Measurements from ENCODE around the gene GCLM.

GCLM gene

DNA sequence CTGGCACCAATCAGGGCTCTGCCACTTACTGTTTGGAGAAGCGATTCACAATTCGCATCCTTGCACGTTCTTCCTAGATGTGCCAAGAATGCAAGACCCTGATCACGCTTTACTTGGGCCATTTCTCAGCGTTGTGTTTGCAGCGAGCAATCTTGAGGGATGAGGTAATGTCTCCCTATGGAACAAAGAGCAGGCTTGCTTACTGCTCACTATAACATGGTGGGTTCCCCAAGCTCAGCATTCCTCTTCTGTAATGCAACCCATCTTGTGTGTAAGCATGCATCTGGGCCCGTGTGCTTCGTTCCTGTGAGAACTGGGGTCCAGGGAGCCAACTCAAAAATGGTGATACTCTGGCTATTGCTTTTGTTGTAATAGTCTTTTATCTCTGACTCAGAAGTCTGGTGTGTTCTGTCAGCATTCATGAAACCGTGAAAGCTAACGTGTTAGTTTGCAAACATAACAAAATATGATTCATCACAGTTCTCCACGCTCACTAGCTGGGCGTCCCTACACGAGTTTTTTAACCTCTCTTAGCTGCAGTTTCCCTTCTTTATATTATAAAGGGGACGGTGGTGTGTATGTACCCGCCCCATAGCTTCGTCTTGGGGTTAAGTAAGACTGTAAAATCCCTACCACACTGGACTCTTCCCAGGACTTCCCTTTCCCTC lies 63.6 kb downstream of the GCLM start:
- DNase-seq: no peak

DNA sequence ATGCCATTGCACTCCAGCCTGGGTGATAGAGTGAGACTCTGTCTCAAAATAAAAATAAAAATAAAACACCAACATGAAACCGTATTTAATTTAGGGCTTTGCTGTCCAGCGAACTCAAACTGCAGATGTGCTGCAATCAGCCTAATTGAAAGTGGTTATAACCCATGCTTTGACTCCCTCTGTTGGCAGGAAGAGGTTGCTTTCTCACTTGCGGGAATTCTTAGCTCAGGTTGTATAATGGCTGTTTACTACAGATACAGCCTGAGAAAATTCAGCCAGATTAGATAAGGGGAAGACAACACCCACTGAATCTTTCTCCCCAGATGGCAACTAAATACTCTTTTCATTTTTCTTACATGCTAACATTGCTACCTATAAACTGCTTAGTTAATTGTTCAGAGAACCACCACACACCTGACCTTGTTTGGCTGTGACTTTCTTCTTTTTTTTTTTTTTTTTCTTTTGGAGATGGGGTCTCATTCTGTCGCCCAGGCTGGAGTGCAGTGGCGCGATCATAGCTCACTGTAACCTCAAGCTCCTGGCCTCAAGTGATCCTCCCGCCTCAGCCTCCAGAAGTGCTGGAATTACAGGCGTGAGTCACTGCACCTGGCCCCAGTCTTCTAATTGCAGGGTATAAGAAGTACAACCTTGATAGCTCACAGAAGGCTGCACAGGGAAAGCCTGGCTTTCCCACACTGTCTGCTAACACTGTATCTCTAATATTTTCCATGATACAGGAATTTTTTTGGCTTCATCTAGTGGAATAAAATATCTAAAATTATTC lies 64.8 kb downstream of the GCLM start:
- peak; percentile 39 for DNase-seq

DNA sequence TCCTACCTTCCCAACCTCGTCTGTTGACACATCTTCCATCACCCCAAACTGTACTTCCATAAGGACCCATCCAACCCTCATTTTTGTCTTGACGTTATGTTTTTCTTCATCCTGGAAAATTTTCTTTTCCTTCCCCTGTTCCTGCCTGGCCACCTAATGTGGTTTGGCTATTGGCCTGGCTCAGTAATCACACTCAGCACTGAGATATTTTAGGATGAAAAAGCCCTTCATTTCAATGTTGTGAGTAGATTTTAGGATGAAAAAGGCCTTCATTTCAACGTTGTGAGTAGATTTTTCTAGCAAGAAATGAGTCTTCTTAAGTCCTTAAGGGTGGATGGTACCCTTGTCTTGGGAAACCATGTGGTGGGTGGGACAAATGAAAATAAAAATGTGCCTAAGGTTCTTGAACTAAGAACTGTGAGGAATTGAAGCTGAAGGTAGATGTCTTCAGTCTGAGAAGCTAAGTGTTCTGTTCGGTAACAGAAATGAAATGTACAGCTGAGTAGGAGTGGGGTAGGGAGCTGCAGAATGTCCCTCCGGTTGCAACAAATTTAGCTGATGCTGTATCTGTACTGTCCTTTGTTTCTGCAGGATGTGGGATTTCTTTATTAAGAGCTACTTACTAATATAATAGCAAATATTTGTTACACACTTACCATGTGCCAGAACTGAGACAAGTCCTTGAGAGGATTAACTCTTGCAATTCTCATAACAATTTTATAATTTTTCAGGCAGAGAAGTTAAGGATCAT lies 66.3 kb downstream of the GCLM start:
- no peak for DNase-seq

DNA sequence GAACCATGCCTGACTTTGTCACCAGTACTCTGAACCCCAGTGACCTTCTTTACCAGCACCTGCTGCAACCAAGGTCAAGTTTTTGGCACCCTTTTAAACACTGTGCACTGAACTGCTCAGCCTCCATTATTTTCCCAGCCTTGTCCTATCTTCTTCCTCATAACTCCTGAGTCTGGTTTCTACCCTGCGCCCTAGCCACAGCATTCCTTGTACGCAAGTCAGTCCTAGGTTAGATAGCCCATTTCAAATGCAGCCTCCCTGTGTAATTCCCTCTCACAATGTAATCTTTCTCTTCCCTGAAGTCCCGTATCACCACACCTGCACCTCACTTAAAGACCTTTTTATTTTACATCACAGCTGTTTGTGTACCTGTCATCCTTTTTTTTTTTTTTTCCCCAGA lies 67.5 kb downstream of the GCLM start:
- no peak for DNase-seq

DNA sequence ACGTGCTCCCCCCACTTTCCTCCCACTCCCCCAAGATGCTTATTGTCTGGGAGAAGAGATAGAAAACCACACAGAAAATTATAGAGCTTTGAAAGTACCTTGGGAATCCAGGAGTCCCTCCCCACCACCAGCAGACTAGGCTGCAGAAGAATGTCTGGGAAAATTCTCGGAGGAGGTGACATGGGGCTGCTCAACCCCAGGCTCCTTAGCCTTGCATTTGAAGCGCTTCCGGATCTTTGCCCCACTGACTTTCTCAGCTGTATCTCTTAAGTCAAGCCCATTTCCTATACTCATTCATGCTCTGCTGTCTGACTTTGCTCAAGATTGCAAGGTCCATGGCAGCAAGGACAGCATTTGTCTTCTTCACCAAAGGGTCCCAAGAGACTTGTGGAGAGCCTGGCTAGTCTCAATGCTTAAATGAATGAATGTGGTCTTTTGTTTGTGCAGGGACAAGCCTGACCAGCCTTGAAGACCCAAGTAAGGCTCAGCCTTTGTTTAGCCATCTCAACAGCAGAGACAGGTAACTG lies 68.2 kb downstream of the GCLM start:
- DNase-seq: no peak

DNA sequence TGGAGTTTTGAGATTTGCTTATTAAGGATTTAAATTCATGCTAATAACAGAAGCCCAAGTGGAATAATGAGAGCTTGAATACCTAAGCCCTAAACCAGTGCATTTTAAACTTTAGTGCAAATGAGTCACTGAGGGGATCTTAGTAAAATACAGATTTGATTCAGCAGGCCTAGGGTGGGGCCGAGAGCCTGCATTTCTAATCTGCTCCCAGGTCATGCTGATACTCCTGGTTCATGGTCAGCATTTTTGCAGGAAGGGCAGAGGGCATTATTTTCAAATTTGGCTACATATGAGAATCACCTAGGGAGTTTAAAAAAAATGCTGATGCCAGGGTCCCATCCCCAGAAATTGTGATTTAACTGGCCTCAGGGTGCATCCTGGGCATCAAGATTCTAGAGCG lies 69.5 kb downstream of the GCLM start:
- no peak for DNase-seq

DNA sequence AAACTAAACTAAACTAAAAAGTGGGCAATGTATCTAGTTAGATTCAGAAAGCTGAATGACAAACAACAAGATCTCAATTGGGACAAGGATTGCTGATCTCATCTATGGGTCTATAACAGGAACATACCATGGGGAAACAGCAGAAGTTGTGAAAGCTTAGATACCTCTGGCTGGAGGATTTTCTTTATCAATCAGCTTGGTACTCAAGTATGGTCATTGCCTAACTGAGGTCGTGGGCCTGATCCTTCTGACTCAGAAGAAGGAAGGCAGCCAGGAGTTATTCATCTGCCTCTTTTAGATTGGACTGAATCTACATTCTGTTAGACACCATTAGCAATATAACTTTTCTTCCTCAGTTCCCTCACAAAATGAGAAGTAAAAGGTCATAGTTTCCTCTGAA lies 69.9 kb downstream of the GCLM start:
- no peak for DNase-seq

DNA sequence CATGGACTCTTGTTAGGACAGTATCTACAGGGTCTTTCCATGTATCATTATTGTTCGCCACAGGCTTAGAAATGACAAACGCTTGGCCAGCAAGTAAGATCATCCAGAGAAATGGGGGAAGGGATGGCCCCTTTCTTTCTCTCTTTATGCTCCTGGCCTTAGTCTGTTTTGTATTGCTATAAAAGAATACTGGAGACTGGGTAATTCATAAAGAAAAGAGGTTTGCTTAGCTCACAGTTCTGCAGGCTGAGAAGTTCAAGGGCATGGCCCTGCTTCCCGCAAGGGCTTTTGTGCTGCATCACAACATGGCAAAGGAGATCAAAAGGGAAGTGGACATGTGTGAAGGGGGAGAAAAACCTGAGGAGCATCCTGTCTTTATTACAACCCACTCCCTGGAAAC lies 71.3 kb downstream of the GCLM start:
- DNase-seq: no peak
